ENCODE results near the gene LMOD1. TPM values are rescaled to one million over a fixed set of nuclear protein-coding genes. Genes with fewer than 3 reads are reported as not detected.

The LMOD1 gene
- total RNA-seq, 1 donor from 2014 or later, result 0.26 TPM

DNA sequence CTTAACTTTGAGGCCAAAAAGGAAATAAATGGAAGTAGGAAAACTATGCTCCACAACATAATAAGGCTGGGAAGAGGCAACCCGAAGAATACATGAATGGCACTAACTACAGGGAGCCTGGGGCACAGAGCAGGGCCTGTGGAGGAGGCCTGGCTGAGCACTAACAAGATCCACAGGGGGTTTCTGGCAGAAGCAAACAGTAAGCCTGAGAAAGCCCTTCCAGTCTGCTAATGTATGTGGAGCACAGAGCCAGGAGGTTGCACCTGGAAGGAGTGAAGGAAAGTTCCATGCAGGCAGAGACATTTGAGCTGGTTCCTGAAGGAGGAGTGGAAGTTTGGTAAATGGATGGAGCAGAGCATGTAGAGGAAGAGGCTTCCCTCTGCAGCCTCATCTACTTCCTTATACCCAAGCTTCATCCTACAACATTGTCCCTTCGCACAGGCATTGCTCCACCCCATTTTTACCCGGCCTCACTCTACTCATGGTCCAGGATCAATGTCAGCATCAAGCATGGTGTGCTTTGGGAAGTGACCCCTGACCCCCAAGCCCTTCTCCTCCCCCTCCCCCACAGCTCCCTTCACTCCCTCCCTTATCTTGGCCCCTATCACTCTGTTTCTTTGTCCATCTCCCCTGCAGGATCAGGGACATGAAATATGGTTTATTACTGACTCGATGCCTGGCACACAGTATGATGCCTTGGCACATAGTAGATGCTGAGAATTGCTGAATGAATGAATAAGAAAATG is 34.3 kb downstream of the LMOD1 start:
- Histone ChIP-seq H3K27me3 (ENCODE audit: control insufficient read depth, insufficient read depth, low read length) (peaks cover 2% of the 10 kb centered on the region), H3K4me3 (ENCODE audit: low read depth, low read length) (no peak overlapping the region), H3K36me3 (ENCODE audit: control insufficient read depth, insufficient read depth, low read length) (no peaks in the 10 kb centered on the region)
- TF ChIP-seq, protein P1, sequence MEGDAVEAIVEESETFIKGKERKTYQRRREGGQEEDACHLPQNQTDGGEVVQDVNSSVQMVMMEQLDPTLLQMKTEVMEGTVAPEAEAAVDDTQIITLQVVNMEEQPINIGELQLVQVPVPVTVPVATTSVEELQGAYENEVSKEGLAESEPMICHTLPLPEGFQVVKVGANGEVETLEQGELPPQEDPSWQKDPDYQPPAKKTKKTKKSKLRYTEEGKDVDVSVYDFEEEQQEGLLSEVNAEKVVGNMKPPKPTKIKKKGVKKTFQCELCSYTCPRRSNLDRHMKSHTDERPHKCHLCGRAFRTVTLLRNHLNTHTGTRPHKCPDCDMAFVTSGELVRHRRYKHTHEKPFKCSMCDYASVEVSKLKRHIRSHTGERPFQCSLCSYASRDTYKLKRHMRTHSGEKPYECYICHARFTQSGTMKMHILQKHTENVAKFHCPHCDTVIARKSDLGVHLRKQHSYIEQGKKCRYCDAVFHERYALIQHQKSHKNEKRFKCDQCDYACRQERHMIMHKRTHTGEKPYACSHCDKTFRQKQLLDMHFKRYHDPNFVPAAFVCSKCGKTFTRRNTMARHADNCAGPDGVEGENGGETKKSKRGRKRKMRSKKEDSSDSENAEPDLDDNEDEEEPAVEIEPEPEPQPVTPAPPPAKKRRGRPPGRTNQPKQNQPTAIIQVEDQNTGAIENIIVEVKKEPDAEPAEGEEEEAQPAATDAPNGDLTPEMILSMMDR (IDR thresholded peaks at IDR 0.05; ENCODE audit: insufficient read depth, low read length, severe bottlenecking), result no peak
- DNase-seq (ENCODE audit: low read depth), result no peak
- no peak for FAIRE-seq

- Histone ChIP-seq H3K4me3 (ENCODE audit: low read depth, low read length) (no peak overlapping the region), H3K36me3 (ENCODE audit: control insufficient read depth, insufficient read depth, low read length) (no peaks in the 10 kb centered on the region), H3K27me3 (ENCODE audit: control insufficient read depth, insufficient read depth, low read length) (peaks cover 2% of the 10 kb centered on the region)
- FAIRE-seq, result no peak
- TF ChIP-seq, protein P1 (IDR thresholded peaks at IDR 0.05; ENCODE audit: insufficient read depth, low read length, severe bottlenecking), result no peak
- DNase-seq (ENCODE audit: low read depth), result no peak
These were observed 38.7 kb downstream of the LMOD1 start for GRCh38 chr1:201907621-201908020.

DNA sequence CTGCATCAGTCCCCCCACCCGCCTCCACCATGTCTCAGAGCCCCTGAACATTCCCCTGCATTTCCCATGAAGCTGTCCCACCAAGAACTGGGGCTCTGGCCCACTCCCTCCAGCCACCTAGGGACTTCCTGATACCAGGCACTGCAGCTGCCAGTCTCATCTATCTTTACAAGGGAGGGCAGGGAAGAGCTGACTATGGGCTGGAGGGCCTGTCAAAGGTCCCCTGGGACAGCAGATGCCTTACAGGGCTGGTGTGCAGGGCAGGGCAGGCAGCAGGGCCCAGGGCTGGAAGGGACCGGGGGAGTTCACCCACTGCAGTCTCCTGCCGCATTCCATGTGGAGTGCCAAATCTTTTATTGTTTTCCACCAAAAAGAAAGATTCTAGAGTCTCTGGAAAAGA is 40.0 kb downstream of the LMOD1 start:
- no peak for FAIRE-seq

DNA sequence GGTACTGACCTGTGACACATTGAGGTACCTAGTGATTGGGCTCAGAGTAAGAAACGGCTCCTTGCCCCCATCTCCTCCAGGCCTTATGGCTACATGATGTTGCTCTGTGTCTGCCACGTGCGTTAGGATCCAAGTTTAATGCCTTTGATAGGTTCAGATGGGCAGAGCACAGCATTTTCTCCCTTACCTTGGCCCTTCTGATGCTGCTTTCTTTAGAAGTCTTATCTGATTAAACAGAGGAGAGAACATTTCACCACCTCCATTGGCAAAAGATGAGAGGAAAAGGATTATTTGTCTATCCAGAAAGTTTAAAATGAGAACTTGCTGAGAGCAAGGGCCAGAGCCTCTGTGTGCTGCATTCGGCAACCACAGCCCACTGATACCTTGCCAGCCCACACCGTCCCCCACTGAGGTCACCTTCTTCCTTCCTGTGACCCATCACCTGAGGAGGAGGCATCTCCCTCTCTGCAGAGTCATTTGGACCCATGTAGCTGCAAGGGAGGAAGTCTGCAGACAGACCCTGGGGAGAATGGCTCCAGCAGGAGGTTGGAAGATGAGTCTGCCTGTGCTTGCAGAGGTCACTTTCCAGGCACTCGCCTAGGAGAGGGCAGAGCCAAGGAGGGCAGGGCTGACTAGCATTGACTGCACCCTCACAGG is 41.0 kb downstream of the LMOD1 start:
- H3K36me3 ChIP-seq (ENCODE audit: control insufficient read depth, insufficient read depth, low read length), result no peaks in the 10 kb centered on the region
- H3K27me3 ChIP-seq (ENCODE audit: control insufficient read depth, insufficient read depth, low read length), result peaks cover 2% of the 10 kb centered on the region
- no peak overlapping the region for H3K4me3 ChIP-seq (ENCODE audit: low read depth, low read length)
- FAIRE-seq (no peak), DNase-seq (ENCODE audit: low read depth) (no peak)
- TF ChIP-seq, protein P1 (IDR thresholded peaks at IDR 0.05; ENCODE audit: insufficient read depth, low read length, severe bottlenecking), result no peak

More for the DNA sequence above, 40.0 kb downstream of the LMOD1 start:
- Histone ChIP-seq H3K36me3 (ENCODE audit: control insufficient read depth, insufficient read depth, low read length) (no peaks in the 10 kb centered on the region), H3K27me3 (ENCODE audit: control insufficient read depth, insufficient read depth, low read length) (peaks cover 2% of the 10 kb centered on the region), H3K4me3 (ENCODE audit: low read depth, low read length) (no peak overlapping the region)
- TF ChIP-seq, protein P1 (IDR thresholded peaks at IDR 0.05; ENCODE audit: insufficient read depth, low read length, severe bottlenecking), result no peak
- no peak for DNase-seq (ENCODE audit: low read depth)

DNA sequence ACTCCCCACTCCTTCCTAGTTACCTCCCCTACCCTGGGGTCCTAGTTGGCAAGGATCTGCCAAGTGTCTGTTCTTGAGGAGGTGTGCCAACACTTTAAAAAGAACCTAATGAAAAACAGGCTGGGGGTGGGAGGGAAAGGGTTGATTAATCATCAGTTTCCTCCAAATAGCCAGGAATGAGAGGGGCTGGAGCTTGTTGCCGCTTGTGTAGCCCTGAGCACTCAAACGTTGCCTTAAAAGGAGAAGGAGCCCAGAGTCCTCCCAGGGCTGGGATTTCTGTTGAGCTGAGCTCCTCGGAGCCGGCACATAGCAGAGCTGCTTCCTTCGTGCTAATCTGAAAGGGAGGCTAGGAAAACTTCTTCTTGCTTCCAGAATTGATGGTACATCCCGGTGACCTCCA is 41.8 kb downstream of the LMOD1 start:
- FAIRE-seq (no peak), DNase-seq (ENCODE audit: low read depth) (peak; percentile 89)
- TF ChIP-seq, protein P1 (IDR thresholded peaks at IDR 0.05; ENCODE audit: insufficient read depth, low read length, severe bottlenecking), result no peak
- Histone ChIP-seq H3K27me3 (ENCODE audit: control insufficient read depth, insufficient read depth, low read length) (peaks cover 2% of the 10 kb centered on the region), H3K36me3 (ENCODE audit: control insufficient read depth, insufficient read depth, low read length) (no peaks in the 10 kb centered on the region), H3K4me3 (ENCODE audit: low read depth, low read length) (no peak overlapping the region)
